Liver (tissue), 9 donors: Measurements from ENCODE around the gene RALGAPA2. TPM values are rescaled to one million over a fixed set of nuclear protein-coding genes. Genes with fewer than 3 reads are reported as not detected.
A peak's percentile ranks its signal among the peaks of the same experiment; 100 is the strongest.

Source experiments
- DNase-seq: peaks from one replicate; pipeline ENCODE4 v3.0.0-alpha.2; 2017; ENCODE audit warnings: low spot score
- H3K27ac ChIP-seq, 2 donors: one replicate each; pipeline ENCODE4 v1.7.0; 2013; ENCODE audit warnings: inconsistent platforms in 2 of 2, low read length in 2 of 2, control low read depth in 1 of 2, low read depth in 1 of 2, mild to moderate bottlenecking in 1 of 2
- H3K27me3 ChIP-seq, 4 donors: one replicate each; pipeline versions ENCODE4 v1.6.1 to v1.7.0; 2013; ENCODE audit warnings: low read length in 3 of 4, inconsistent platforms in 1 of 4, mild to moderate bottlenecking in 1 of 4, moderate library complexity in 1 of 4; ENCODE audit not compliant: control insufficient read depth in 4 of 4, insufficient read depth in 4 of 4
- H3K36me3 ChIP-seq, 4 donors: one replicate each; pipeline versions ENCODE4 v1.6.1 to v1.7.0; 2013; ENCODE audit warnings: low read length in 3 of 4, mild to moderate bottlenecking in 3 of 4, low read depth in 1 of 4, moderate library complexity in 1 of 4; ENCODE audit not compliant: control insufficient read depth in 4 of 4, insufficient read depth in 3 of 4
- H3K4me1 ChIP-seq, 4 donors: one replicate each; pipeline versions ENCODE4 v1.6.1 to v1.7.0; 2013; ENCODE audit warnings: low read length in 3 of 4, mild to moderate bottlenecking in 3 of 4, moderate library complexity in 1 of 4; ENCODE audit not compliant: control insufficient read depth in 4 of 4, insufficient read depth in 4 of 4
- H3K4me3 ChIP-seq, 3 donors: one replicate each; pipeline versions ENCODE4 v1.6.1 to v1.7.0; 2013; ENCODE audit warnings: low read length in 3 of 3, control low read depth in 1 of 3, low read depth in 1 of 3, mild to moderate bottlenecking in 1 of 3
- H3K9ac ChIP-seq, 2 donors: one replicate each; pipeline ENCODE4 v1.7.0; 2013; ENCODE audit warnings: low read length in 2 of 2, mild to moderate bottlenecking in 2 of 2, moderate library complexity in 2 of 2, control low read depth in 1 of 2, low read depth in 1 of 2
- H3K9me3 ChIP-seq, 4 donors: one replicate each; pipeline versions ENCODE4 v1.6.1 to v1.7.0; 2013; ENCODE audit warnings: low read length in 3 of 4; ENCODE audit not compliant: control insufficient read depth in 4 of 4
- ATF3 ChIP-seq: IDR thresholded peaks from 2 replicates; pipeline ENCODE4 v1.6.1; 2016; ENCODE audit warnings: antibody characterized with exemption
- CTCF ChIP-seq: fragments of 150-350 bp; IDR thresholded peaks from 2 replicates; pipeline ENCODE4 v1.5.1; 2017; ENCODE audit warnings: improper control_type of control experiment, low read depth, low read length; ENCODE audit not compliant: missing input control
- EGR1 ChIP-seq, 2 donors: IDR thresholded peaks; 2 replicates each; pipeline ENCODE4 v1.6.1; 2016 to 2018; ENCODE audit warnings: antibody characterized with exemption in 2 of 2, low read depth in 2 of 2
- FOXA2 ChIP-seq: IDR thresholded peaks from 2 replicates; pipeline ENCODE4 v1.6.1; 2016; ENCODE audit warnings: antibody characterized with exemption
- GABPA ChIP-seq, 2 donors: IDR thresholded peaks in 1 of 2; conservative IDR thresholded peaks in 1 of 2; 2 replicates each; pipeline ENCODE4 v1.6.1; 2016; ENCODE audit warnings: antibody characterized with exemption in 2 of 2, mild to moderate bottlenecking in 1 of 2, moderate library complexity in 1 of 2
- HNF4A ChIP-seq, 2 donors: conservative IDR thresholded peaks; 2 replicates each; pipeline ENCODE4 v1.6.1; 2016; ENCODE audit warnings: antibody characterized with exemption in 2 of 2, mild to moderate bottlenecking in 2 of 2
- HNF4G ChIP-seq: IDR thresholded peaks from 2 replicates; pipeline ENCODE4 v1.6.1; 2016; ENCODE audit warnings: antibody characterized with exemption
- JUND ChIP-seq, 2 donors: IDR thresholded peaks; 2 replicates each; pipeline ENCODE4 v1.6.1; 2016; ENCODE audit warnings: antibody characterized with exemption in 2 of 2
- MAX ChIP-seq: IDR thresholded peaks from 2 replicates; pipeline ENCODE4 v1.6.1; 2016; ENCODE audit warnings: antibody characterized with exemption
- NR2F2 ChIP-seq: IDR thresholded peaks from 2 replicates; pipeline ENCODE4 v1.6.1; 2016; ENCODE audit warnings: antibody characterized with exemption
- RAD21 ChIP-seq, 2 donors: IDR thresholded peaks; 2 replicates each; pipeline ENCODE4 v1.6.1; 2016; ENCODE audit warnings: antibody characterized with exemption in 2 of 2, mild to moderate bottlenecking in 2 of 2
- REST ChIP-seq: IDR thresholded peaks from 2 replicates; pipeline ENCODE4 v1.6.1; 2016; ENCODE audit warnings: antibody characterized with exemption, mild to moderate bottlenecking
- RXRA ChIP-seq, 2 donors: IDR thresholded peaks; 2 replicates each; pipeline ENCODE4 v1.6.1; 2017 to 2018; ENCODE audit warnings: antibody characterized with exemption in 2 of 2, mild to moderate bottlenecking in 1 of 2
- SP1 ChIP-seq: IDR thresholded peaks from 2 replicates; pipeline ENCODE4 v1.6.1; 2018; ENCODE audit warnings: antibody characterized with exemption, mild to moderate bottlenecking
- YY1 ChIP-seq: IDR thresholded peaks from 2 replicates; pipeline ENCODE4 v1.6.1; 2016; ENCODE audit warnings: antibody characterized with exemption, mild to moderate bottlenecking
- ZBTB33 ChIP-seq: IDR thresholded peaks from 2 replicates; pipeline ENCODE4 v1.6.1; 2016; ENCODE audit warnings: antibody characterized with exemption
- WGBS: extraction: QIAGEN DNeasy Blood & Tissue Kit; methylation state at CpG from one replicate; pipeline ENCODE4 v1.1.7; 2013; 5-methylcytosine and 5-hydroxymethylcytosine counted together
- polyA plus RNA-seq, 2 donors: library from polyadenylated mRNA; stranded (reverse) in 1 of 2; unstranded in 1 of 2; fragments of 200-250 nt in 1 of 2; fragments of >200 nt in 1 of 2; fragmentation: Nextera tagmentation in 1 of 2; extraction: Ambion mirVana in 1 of 2; gene quantifications; one replicate each; pipeline versions ENCODE4 v1.2.1 to v1.2.3, GENCODE V29; 2013 to 2015
- total RNA-seq, 2 donors: library from RNA; depleted of rRNA; stranded (reverse); fragments of >200 nt; gene quantifications; one replicate each; pipeline ENCODE4 v1.2.3, GENCODE V29; 2014
- donor health status: healthy.
- donor health status: healthy.
- donor health status: healthy.
- donor health status: healthy.
- donor health status: healthy.

Gene RALGAPA2
- total and polyA plus RNA-seq, 4 donors = 14.8 to 89.9 (median 25.1) TPM

GRCh38 chr20:20755674-20756319, 43.4 kb upstream of the RALGAPA2 start:
- peaks cover 13 to 38% (median 25%) of the 10 kb centered on the region in 4 donors for H3K4me1 ChIP-seq
- H3K9ac ChIP-seq = no peak overlapping the region
- no peaks in the 10 kb centered on the region for H3K9me3 ChIP-seq
- H3K27ac ChIP-seq = peak overlapping the region; percentile 15 to 39
- H3K27me3 ChIP-seq = no peaks in the 10 kb centered on the region
- TF ChIP-seq REST = no peak
- TF ChIP-seq ATF3 = peak; percentile 40
- peak; percentile 54 for TF ChIP-seq NR2F2
- TF ChIP-seq EGR1 (IDR thresholded peaks at IDR 0.05; ENCODE audit: low read depth in 2 of 2) = no peak
- TF ChIP-seq FOXA2 = no peak
- peak; percentile 94 to 97 for TF ChIP-seq RXRA (IDR thresholded peaks at IDR 0.05)
- TF ChIP-seq JUND (IDR thresholded peaks at IDR 0.05) = peak; percentile 69 to 79
- TF ChIP-seq HNF4G = peak; percentile 94
- peak; percentile 66 for TF ChIP-seq YY1
- no peak for TF ChIP-seq GABPA (IDR thresholded peaks at IDR 0.05 in 1 of 2, conservative IDR thresholded peaks at IDR 0.05 in 1 of 2)
- peak; percentile 90 for TF ChIP-seq SP1
- TF ChIP-seq ZBTB33 = peak; percentile 17
- peak; percentile 95 to 97 for TF ChIP-seq HNF4A (conservative IDR thresholded peaks at IDR 0.05)
- peak; percentile 21 for TF ChIP-seq CTCF
- TF ChIP-seq RAD21 (IDR thresholded peaks at IDR 0.05) = peak; percentile 57 to 74
- peak; percentile 67 for TF ChIP-seq MAX
- WGBS = 38% methylated on average over 6 of the region's 6 CpGs
- no peak overlapping the region for H3K4me3 ChIP-seq
- H3K36me3 ChIP-seq = no peaks in the 10 kb centered on the region
- DNase-seq = no peak
